ENCODE results near the gene SPINDOC. TPM values are rescaled to one million over a fixed set of nuclear protein-coding genes. Genes with fewer than 3 reads are reported as not detected.

The SPINDOC gene
- 11.2 and 16.4 TPM in 2 replicates for total RNA-seq

GRCh38 chr11:63813035-63813562 is at the start of gene SPINDOC:
Gene SPINDOC, plus strand, starts transcription at chr11:63813456. Its CDS starts 231 bp downstream, at chr11:63813687.

GRCh38 chr11:63768237-63769041 is 44.8 kb upstream of the SPINDOC start, which contains the start of gene ZFTA:
Gene ZFTA, minus strand, starts transcription at chr11:63768775. Its CDS starts 153 bp downstream, at chr11:63768622.

GRCh38 chr11:63838678-63839507 is 25.6 kb downstream of the SPINDOC start, which contains the start of gene MARK2:
Gene MARK2, plus strand, starts transcription at chr11:63839110. Its CDS starts 397 bp downstream, at chr11:63839507.

Other genes with a start within 250 kb of the SPINDOC start
- gene PLAAT3, start 199.0 kb upstream of the SPINDOC start, total RNA-seq, result 11.6 and 12.4 TPM in 2 replicates
- 169 and 178 TPM in 2 replicates for gene ATL3, start 142.1 kb upstream of the SPINDOC start, total RNA-seq
- gene RTN3, start 132.0 kb upstream of the SPINDOC start, total RNA-seq, result 96.1 and 102 TPM in 2 replicates
- gene ZFTA, start 44.7 kb upstream of the SPINDOC start, total RNA-seq, result 17.9 and 37.7 TPM in 2 replicates
- gene MARK2, start 25.7 kb downstream of the SPINDOC start, total RNA-seq, result 10.2 and 10.3 TPM in 2 replicates
- 4.4 and 8.8 TPM in 2 replicates for gene RCOR2, start 103.7 kb downstream of the SPINDOC start, total RNA-seq
- gene NAA40, start 125.5 kb downstream of the SPINDOC start, total RNA-seq, result 7.9 and 9.9 TPM in 2 replicates
- 375 and 521 TPM in 2 replicates for gene COX8A, start 161.2 kb downstream of the SPINDOC start, total RNA-seq
- 43.0 and 60.2 TPM in 2 replicates for gene OTUB1, start 173.0 kb downstream of the SPINDOC start, total RNA-seq
- 0.15 and 0.50 TPM in 2 replicates for gene FLRT1, start 222.5 kb downstream of the SPINDOC start, total RNA-seq